ENCODE measurements around the gene MLN.

Gene MLN, protein sequence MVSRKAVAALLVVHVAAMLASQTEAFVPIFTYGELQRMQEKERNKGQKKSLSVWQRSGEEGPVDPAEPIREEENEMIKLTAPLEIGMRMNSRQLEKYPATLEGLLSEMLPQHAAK

DNA sequence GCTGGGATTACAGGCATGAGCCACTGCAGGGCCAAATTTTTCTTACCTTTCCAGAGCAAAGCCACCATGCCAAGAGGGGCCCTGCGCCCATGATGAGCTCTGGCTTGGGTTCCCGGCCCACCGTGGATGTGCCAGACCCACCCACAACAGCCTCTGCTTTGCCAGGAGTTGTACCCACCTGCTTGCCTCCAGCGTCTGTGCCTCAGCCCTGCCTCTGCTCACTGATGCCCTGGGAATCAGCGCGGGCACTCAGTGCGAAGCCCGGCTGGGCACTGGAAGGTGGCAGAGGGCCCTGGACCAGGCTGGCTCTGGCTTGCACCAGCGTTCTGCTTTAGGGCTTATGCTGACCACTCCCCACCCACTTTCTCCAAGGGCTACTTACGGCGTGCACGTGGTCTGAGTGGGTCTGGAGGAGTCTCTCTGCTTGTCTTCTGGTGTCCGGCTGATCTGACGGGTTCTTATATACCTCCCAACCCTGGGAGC is at the start of gene MLN:
Gene MLN (minus strand): TSS at position 433 of the 483 bp plus-strand sequence. CDS start 2,840 bp downstream, outside the sequence.
- DNase-seq, result no peak

DNA sequence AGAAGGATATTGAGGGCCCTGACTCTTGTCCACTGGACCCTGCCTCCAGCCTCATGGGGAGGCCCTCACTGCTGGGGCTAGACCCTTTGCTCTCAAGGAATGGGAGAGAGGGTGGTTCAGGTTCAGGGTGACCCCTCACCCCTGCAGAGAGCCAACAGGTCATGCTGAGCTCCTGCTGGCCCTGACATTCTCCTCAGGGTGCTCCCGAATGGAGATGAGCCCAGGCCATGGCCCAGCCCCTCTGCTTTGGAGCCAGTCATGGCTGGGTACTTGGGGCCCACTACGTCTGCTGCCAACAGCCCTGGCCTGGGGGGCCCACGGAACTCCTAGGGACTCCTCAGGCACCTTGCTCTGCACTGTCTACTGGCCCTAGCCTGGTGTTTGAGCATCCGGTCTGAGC is 49.2 kb upstream of the MLN start:
- DNase-seq, result no peak

DNA sequence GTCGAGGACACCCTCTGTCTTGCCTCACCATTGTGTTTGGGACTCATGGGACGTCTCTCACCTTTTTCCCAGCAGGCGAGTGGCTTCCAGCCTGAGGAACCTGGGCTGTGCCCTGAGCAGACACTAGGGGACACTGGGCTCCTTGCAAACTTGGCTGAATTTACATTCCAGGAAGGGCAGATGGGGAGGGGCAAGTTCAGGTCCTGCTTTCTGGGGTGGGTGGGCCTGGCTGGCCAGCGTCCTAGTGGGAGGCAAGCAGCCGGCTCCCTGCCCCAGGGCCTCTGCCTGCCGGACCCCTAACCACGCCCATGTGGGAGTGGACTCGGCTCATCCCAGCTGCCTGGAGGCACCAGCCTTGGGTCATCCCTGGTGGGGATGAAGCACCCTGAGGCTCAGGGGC is 48.2 kb upstream of the MLN start:
- DNase-seq, result no peak

DNA sequence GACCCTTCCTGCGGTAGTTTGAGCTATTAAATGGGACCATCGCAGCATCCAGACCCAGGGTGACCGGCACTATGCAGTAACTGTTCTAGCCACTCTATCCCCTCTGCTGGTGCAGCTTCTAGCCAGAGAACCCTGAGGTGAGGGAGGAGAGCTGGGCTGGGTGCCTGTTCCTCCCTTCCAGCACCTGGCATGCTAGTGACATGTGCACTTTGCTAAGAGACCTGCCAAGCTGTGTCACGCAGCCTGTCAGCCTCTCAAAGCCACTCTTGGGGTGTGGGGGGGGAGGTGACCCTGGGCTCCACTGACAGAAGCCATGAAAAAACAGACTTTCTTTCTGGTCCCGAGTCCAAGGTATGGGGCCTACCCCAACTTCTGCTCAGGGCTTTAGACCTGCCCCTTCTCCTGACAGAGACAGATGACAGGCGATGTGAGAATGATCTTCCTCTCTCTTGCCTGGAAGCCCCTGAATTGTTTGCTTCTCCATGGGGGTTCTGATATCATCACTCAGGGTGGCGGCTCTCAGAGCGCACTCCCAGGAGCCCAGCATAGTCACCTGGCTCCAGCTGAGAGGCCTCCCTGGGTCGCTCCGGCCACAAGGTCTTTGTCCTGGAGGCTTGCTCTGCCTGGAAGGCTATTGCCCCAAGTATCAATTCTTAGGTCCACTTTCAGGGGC is 47.2 kb upstream of the MLN start:
- DNase-seq, result no peak

DNA sequence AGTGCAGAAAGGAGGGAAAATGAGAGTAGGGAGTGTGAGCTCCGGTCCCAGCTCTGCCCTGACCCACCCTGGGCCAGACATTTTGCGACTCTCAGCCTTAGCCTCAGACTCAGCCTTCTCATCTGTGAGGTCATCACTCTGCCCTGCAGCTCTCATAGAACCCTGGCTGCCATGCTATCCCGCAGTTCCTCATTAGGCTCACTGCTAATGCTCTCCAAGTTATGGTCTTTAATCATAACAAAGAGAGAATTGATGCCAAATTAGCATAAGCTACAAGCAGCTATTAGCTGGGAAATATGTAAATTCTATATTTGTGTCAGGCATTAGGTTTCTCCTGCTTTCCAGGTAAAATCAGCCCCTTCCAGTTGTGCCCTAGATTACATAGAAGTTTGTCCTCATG is 46.5 kb upstream of the MLN start:
- DNase-seq, result no peak

DNA sequence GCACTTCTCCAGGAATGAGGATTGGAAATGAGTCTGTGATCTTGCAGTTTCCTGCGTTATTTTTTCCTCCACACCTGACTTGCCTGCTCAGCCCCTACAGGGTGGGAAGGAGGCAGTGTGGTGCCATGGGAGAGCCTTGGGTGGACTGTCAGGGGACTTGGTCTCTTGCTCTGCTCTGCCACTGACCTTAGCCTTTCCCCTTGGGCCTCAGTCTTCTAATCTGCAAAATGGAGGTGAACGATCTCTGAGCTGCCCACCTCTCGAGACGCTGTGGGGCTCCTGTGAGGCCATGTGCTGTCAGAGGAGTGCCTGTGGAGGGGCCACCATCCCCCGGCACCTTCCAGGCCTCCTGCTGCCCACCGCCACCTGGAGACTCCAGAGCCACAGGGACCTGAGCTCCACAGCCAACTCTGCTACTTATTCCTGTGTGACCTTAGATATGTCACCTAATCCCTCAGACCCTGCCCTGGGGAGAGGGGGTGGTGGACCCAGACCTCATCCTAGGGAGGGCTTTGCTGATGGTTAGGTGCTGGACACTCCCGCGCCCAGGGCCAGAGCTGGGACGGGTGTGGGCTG is 45.8 kb upstream of the MLN start:
- DNase-seq, result no peak

DNA sequence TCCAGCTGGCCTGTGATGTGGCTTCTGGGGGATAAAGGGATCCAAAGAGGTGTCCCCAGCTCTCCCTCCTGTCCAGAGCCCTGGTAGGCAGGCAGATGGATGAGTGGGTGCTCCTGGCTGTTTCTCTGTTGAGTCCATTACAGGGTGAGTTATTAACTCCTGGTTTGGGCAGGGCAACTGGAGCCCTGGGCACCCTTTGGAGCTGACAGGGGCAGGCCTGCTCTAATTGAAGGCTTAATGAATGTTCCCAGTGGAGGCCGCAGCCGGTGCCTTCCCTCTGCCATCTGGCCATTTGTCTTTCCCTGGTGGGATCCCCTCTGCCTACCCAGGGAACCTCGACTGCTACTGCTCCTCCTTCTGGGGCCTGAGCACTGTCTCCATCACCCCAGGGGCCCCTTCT is 44.7 kb upstream of the MLN start:
- no peak for DNase-seq

DNA sequence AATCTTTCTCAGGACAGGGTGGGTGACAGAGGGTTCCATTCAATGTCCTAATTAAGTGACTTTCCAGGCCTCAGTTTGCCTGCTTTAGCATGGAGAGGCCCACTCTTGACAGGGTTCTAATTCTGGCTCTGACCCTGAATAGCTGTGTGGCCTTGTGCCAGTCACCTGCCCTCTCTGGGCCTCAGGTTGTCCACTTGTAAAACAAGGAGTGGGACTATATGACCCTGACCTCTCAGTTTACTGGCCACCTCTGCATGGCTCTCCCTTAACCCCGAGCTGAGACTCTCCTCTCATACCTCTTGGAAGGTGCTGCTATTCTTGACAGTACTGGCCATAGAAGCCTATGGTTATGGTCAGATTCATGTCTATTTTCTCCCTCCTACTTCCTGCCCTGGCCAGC is 44.1 kb upstream of the MLN start:
- no peak for DNase-seq

DNA sequence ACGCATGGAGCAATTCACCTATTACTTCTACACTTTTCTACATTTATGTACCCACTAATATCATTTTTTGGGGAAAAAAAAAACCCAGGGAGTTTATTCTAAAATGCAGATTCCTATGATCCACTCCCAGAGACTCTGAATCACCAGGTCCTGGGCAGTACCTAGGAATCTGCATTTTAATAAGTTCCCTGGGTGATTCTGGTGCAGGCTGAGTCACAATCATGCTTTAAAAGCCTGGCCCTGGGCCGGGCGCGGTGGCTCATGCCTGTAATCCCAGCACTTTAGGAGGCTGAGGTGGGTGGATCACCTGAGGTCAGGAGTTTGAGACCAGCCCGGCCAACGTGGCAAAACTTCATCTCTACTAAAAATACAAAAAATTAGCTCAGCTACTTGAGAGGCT is 43.3 kb upstream of the MLN start:
- DNase-seq, result no peak

DNA sequence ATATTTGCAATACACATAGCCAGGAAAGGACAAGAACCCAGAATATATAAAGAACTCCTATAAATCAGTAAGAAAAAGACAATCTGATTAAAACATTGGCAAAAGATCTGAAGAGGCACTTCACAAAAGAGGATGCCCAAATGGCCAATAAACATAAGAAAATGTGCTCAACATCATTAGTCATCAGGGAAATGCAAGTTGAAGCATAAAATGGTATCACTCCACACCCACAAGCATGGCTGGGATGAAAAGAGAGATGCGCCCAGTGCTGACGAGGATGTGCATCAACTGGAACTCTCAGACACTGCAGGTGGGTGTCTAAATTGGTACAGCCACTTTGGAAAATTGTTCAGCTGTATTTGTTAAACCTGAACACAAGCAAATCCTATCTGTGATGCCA is 42.4 kb upstream of the MLN start:
- no peak for DNase-seq

DNA sequence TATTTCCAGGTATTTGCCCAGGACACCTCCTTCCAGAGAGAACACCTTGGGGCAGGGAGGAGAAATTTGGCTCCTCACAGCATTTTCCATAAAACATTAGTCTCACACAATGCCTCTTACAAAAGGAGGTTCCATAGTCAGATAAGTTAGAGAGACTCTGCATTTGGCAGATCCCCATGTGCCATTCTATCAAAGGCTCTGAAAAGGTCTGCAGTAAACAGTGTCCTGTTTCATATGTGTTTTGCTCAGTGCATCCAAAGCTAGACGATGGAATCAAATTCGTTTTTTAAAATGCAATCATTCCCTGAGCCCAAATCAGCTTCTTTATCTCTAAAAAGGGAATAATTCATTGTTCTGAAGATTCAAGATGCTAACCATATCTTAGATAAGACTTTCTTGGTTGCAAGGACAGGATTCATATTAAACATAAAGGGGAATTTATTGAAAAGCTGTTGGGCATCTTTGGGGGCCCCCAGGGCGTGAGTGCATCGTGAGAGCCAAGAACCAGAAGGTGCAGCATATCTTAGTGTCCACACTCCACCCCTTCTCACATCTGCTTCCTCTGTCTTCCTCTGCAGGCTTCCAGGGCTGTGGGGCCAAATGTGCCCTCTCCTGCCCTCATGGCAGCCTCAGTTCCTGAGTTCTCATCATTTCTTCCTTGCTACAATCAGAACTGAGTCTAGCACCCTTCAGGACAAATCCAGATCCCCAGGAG is 41.4 kb upstream of the MLN start:
- DNase-seq, result no peak

DNA sequence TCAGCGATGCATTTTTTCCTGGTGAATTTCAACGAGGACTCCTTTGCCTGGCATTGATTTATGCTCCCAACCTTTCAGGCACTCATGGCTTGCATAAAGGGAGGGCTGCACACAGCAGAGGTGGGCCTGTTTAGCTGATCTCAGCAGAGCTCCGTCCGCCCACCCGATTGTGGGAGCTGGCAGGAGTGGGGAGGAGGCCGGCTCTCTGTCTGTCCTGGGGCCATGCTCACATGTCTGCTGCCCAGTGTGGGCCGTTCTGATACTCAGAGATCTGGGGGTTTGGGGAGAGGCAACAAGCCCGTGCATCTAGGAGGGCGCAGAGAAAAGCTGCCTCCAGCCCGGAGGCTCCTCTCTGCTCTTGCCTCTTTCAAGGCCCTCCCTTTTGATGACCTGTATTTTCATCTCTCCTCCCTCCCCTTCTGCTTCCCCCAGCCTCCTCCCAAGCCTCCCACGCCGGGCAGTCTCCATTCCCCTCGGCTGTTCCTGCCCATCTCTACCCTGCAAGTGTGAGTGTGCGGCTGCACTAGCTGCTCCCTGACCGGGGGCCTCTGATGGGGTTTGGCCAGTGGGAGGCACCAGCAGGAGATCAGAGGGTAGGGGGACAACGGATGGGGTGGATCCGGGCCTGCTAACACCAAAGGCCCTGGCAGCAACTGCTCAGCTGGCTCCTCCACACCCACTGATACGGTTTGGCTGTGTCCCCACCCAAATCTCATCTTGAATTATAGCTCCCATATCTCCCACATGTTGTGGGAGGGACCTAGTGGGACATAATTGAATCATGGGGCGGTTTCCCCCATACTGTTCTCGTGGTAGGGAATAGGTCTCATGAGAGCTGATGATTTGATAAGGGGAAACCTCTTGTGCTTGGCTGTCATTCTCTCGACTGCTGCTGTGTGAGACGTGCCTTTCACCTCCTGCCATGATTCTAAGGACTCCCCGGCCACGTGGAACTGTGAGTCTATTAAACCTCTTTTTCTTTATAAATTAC is 39.6 kb upstream of the MLN start:
- DNase-seq, result no peak

DNA sequence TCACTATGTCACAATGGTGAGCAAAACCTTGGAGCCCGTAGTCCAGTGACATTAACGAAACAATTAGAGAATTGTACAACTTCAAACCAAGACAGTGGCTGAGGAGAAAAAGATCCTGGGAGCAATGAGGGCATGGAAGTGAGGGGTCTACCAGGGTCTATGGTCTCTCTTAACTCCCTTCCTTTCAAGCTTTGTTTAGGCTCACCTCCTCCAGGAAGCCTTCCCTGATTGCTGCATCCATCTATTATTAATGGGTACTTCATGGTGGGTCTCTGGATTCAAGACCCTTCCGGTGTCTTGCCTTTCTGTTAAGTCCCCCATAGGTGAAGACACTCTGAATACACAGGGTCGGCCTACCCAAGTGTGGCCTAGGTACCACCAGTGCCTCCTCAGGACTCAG is 38.1 kb upstream of the MLN start:
- no peak for DNase-seq

DNA sequence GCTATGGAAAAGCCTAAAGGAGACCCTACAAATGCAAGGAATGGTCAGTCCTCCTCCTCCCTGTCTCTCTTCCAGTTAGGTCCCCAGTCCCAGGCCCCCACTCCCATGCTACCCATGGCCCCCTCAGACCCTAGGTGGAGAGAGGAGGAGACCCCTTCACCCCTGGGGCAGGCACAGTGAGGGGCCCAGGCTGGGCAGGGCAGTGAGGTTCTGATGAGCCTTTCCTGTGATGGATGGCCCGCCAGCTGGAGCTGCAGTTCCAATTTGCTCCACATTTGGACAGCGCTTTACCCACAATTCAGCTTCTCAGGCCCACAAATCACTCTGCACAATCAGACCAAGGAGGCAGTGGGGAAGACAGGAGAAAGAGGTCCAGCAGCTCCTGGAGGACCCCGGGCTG is 37.3 kb upstream of the MLN start:
- DNase-seq, result no peak

DNA sequence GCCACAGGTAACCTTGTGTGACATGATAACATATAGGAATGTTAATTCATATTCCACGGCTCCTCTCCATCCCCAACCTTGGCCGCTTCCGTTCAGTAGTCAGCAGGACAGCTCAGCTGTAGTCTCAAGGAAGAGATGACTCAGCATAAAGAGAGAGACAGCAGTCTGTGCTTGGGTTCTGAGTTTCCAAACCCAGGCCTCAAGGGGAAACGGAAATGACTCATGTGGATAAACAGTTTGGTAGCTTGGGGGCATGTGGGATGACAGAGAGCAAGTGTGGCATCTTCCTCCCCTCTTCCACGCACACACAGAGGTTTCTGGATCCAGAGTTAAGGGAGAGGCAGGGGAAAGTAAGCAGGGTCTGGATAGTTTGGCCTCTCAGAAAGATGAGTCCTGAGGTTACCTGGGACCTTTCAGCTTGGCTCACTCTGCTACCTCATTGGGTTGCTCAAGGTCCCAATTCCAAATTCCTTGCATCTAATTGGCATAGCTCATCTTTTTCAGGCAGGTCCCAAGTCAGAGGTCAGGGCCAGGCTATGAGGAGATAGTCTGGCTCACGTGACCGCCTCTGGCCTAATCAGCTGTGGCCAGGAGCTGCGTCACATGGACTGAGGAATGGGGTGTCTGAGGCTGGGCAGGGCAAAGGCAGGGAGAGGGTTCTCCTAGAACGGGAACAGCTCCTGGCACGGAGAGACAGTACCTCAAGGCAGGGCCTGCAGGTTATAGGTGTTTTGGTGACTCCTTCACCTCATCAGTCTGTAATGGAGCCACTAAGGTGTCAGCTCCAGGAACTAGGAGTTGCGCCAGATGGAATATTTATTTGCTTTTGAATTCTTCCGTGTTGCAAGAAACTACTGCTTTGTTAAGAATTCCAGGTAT is 36.5 kb upstream of the MLN start:
- no peak for DNase-seq

DNA sequence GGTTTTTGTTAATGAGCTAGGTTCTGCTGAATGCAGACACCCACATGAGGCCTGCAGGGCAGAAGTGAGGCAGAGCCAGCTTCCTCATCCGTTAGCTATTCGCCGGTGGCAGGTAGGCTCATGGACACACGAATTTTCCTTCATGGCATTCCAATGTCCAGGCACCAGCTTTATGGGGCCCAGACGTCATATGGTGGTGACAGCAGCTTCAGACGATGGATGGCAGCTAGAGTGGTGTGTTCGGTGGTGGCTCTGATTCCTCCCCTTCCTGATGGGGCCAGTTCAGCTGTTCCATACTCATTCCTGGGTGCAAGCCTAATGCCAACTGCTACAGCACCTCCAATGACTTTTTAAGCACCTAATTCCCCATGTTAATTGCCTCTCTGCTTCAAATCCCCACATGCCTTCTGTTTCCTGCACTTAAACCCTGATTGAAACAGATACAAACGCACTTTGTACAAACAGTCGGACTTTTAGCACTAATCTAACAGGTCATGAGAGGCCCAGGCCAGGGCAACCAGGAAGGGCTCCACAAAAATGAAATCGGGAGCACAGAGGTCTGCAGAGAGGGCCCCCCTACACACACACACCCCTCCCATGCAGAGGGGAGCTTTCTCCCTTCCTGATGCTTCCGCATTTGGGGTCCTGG is 35.7 kb upstream of the MLN start:
- DNase-seq, result no peak

DNA sequence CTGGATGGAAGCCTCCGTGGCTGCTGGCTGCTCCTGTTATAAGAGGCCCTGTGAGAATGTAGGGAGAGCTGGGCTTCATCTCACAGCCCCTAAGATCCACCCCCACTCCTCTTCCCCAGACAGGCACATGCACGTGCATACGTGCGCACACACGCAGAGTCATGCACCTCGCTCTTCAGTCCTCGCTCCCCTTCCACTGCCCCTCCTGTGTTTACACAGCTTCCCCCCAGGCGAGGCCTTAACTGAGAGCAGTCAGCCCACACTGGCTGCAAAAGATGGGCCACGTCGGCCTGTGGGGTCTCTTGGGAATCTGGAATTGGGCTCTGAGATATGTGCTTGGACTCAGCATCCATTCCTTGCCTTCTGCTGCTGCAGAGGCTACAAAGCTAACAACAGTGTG is 35.2 kb upstream of the MLN start:
- DNase-seq, result no peak

DNA sequence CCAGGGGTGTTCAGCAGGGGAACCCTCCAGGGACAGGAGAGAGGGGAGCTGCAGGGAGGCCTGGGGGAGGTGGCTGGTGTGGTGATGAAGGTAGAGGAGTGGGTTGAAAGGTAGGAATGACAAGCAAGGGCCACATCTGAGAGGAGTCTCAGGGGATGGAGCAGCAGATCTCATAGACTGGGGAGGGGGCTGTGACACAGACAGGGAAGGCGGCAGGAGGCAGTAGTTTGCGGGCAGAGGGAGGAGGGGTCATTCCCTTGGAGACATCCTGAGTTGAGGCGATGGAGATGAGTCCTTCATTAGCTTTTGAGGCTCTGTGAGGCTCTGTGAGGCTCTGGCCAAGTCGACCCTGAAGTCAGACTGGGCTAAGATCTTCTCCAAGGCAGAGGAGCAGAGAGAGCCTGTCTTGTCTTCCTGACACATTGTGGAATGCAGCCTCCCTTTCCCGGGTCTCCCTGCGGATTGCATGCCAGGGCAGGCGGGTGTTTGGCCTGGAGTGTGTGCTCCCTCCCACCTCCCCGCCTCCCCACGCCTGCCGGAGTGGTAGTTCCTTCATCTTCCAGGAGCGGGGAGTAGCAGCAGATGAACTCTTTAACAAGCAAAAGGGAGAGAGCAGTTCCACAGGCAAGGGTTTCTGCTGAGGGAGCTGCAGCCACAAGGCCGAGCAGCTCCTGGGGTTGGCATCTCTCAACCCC is 34.3 kb upstream of the MLN start:
- no peak for DNase-seq

DNA sequence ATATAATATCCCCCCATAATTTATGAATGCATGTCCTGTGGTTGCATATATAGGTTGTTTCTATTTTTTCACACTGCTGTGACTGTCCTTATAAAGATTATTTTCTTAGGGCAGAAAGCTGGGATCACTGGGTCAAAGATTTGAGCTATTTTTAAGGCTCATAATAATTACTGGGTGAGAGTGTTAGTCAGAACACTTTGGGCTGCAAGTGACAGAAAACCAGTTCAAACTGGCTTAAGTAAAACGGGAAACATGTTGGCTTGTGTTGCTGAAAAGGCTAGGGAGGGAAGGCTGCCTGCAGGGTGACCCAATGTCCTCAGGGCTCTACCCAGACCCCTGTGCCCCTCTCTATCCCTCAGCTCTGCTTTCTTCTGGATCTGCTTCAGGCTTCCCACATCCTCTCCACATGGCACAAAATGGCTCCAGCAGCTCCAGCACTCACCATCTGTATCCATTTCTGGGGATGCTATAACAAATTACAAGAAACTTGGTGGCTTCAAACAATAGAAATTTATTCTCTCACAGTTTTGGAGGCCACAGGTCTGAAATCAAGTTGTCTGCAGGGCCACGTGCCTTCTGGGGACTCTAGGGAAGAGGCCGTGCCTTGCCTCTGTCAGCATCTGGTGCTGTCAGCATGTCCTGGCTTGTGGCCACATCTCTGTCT is 33.1 kb upstream of the MLN start:
- DNase-seq, result no peak

Data from NCI-H2081 treated with DMSO at 0.1 percent for 48 hours (cell line).